HAP-1 (cell line): ENCODE measurements around the gene HAND1.
"Not testable (repeated sequence)": the region's sequence is repeated elsewhere in the genome, so short reads cannot be mapped to it uniquely, and the experiment has no call there.

Experiments used
- DNase-seq, 2 experiments: peaks; one replicate each; pipeline ENCODE4 v3.0.0-alpha.2; 2016 to 2020; ENCODE audit warnings: low spot score in 2 of 2
- H3K27me3 ChIP-seq: fragments of 250-450 bp; sonication (Bioruptor Pico); 2 replicates; pipeline ENCODE4 v1.5.1; 2020; ENCODE audit warnings: low read depth, mild to moderate bottlenecking, moderate library complexity
- H3K36me3 ChIP-seq: fragments of 250-450 bp; sonication (Bioruptor Pico); replicated peaks from 2 replicates; pipeline ENCODE4 v1.5.1; 2020; ENCODE audit warnings: mild to moderate bottlenecking
- H3K4me1 ChIP-seq: fragments of 250-450 bp; sonication (Bioruptor Pico); 2 replicates; pipeline ENCODE4 v1.5.1; 2020; ENCODE audit warnings: mild to moderate bottlenecking
- H3K4me3 ChIP-seq: fragments of 250-450 bp; sonication (Bioruptor Pico); 2 replicates; pipeline ENCODE4 v1.5.1; 2020; ENCODE audit warnings: mild to moderate bottlenecking, moderate library complexity
- H3K9me3 ChIP-seq: fragments of 250-450 bp; sonication (Bioruptor Pico); 2 replicates; pipeline ENCODE4 v1.5.1; 2020; ENCODE audit warnings: mild to moderate bottlenecking, moderate library complexity
- in situ Hi-C: fragments of 300-500 bp; cut with MboI; formaldehyde crosslinking; loops from 3 replicates; pipeline ENCODE4 v1.14.3; 2020; ENCODE audit warnings: low sequenced_read_pairs, inconsistent platforms, mixed read lengths

Gene HAND1

GRCh38 chr5:154515488-154515887 lies 37.5 kb upstream of the HAND1 start:
- in situ Hi-C loops, H3K36me3 ChIP-seq, H3K9me3 ChIP-seq, DNase-seq, H3K4me3 ChIP-seq, H3K4me1 ChIP-seq: not testable (repeated sequence)
- peaks cover 14% of the 10 kb centered on the region for H3K27me3 ChIP-seq

GRCh38 chr5:154514331-154514730 lies 36.3 kb upstream of the HAND1 start:
- no peaks in the 10 kb centered on the region for H3K4me1 ChIP-seq
- no peak for DNase-seq
- in situ Hi-C loops, result no loop called here
- H3K36me3 ChIP-seq, result no peaks in the 10 kb centered on the region
- H3K4me3 ChIP-seq, result no peak overlapping the region
- H3K27me3 ChIP-seq, result peaks cover 9% of the 10 kb centered on the region; the same call in 1 of the 2 replicates
- H3K9me3 ChIP-seq, result no peaks in the 10 kb centered on the region

- in situ Hi-C loops, result no loop called here
- no peaks in the 10 kb centered on the region for H3K9me3 ChIP-seq
- no peaks in the 10 kb centered on the region for H3K4me1 ChIP-seq
- no peaks in the 10 kb centered on the region for H3K36me3 ChIP-seq
- H3K27me3 ChIP-seq, result peaks cover 9% of the 10 kb centered on the region; the same call in 1 of the 2 replicates
- DNase-seq, result no peak
- H3K4me3 ChIP-seq, result no peak overlapping the region
Observed at GRCh38 chr5:154513669-154514084, 35.6 kb upstream of the HAND1 start.

GRCh38 chr5:154511984-154512383 lies 34.0 kb upstream of the HAND1 start:
- peaks cover 7% of the 10 kb centered on the region; the same call in 1 of the 2 replicates for H3K27me3 ChIP-seq

GRCh38 chr5:154509784-154510555 lies 31.9 kb upstream of the HAND1 start:
- no peak for DNase-seq
- Histone ChIP-seq H3K4me1 (no peaks in the 10 kb centered on the region), H3K36me3 (no peaks in the 10 kb centered on the region), H3K27me3 (peaks cover 7% of the 10 kb centered on the region; the same call in 1 of the 2 replicates), H3K4me3 (no peak overlapping the region), H3K9me3 (no peaks in the 10 kb centered on the region)
- in situ Hi-C loops, result no loop called here

More at GRCh38 chr5:154511984-154512383, 34.0 kb upstream of the HAND1 start:
- Histone ChIP-seq H3K36me3 (no peaks in the 10 kb centered on the region), H3K4me3 (no peak overlapping the region), H3K4me1 (no peaks in the 10 kb centered on the region), H3K9me3 (no peaks in the 10 kb centered on the region)
- no peak for DNase-seq
- in situ Hi-C loops, result no loop called here

- no peaks in the 10 kb centered on the region for H3K9me3 ChIP-seq
- no peaks in the 10 kb centered on the region for H3K4me1 ChIP-seq
- in situ Hi-C loops, result no loop called here
- no peak overlapping the region for H3K4me3 ChIP-seq
- DNase-seq, result no peak
- H3K27me3 ChIP-seq, result no peaks in the 10 kb centered on the region; the same call in 1 of the 2 replicates
- H3K36me3 ChIP-seq, result no peaks in the 10 kb centered on the region
Observed at GRCh38 chr5:154508114-154508513, 30.1 kb upstream of the HAND1 start.

- Histone ChIP-seq H3K27me3 (peaks cover 6% of the 10 kb centered on the region), H3K4me3 (no peak overlapping the region), H3K9me3 (no peaks in the 10 kb centered on the region), H3K4me1 (no peaks in the 10 kb centered on the region), H3K36me3 (no peaks in the 10 kb centered on the region)
- in situ Hi-C loops, result no loop called here
- DNase-seq, result no peak
Observed at GRCh38 chr5:154506716-154507080, 28.7 kb upstream of the HAND1 start.

- no peaks in the 10 kb centered on the region for H3K4me1 ChIP-seq
- H3K9me3 ChIP-seq, result no peaks in the 10 kb centered on the region
- in situ Hi-C loops, result no loop called here
- peaks cover 8% of the 10 kb centered on the region for H3K27me3 ChIP-seq
- no peaks in the 10 kb centered on the region for H3K36me3 ChIP-seq
- H3K4me3 ChIP-seq, result no peak overlapping the region
- no peak for DNase-seq
Observed at GRCh38 chr5:154506049-154506715, 28.2 kb upstream of the HAND1 start.

- Histone ChIP-seq H3K27me3 (peaks cover 9% of the 10 kb centered on the region), H3K9me3 (no peaks in the 10 kb centered on the region), H3K4me1 (no peaks in the 10 kb centered on the region), H3K36me3 (no peaks in the 10 kb centered on the region), H3K4me3 (no peak overlapping the region)
- no peak for DNase-seq
- in situ Hi-C loops, result no loop called here
Observed at GRCh38 chr5:154505567-154505966, 27.5 kb upstream of the HAND1 start.

- no peak for DNase-seq
- H3K27me3 ChIP-seq, result peaks cover 9% of the 10 kb centered on the region
- H3K4me3 ChIP-seq, result no peak overlapping the region
Observed at GRCh38 chr5:154503698-154504039, 25.6 kb upstream of the HAND1 start.

GRCh38 chr5:154502180-154502579 lies 24.2 kb upstream of the HAND1 start:
- H3K9me3 ChIP-seq, result no peaks in the 10 kb centered on the region
- in situ Hi-C loops, result no loop called here
- no peaks in the 10 kb centered on the region for H3K4me1 ChIP-seq

More at GRCh38 chr5:154503698-154504039, 25.6 kb upstream of the HAND1 start:
- in situ Hi-C loops, result no loop called here
- Histone ChIP-seq H3K9me3 (no peaks in the 10 kb centered on the region), H3K4me1 (no peaks in the 10 kb centered on the region), H3K36me3 (no peaks in the 10 kb centered on the region)

GRCh38 chr5:154501566-154501965 lies 23.5 kb upstream of the HAND1 start:
- H3K9me3 ChIP-seq, result no peaks in the 10 kb centered on the region
- in situ Hi-C loops, result no loop called here
- H3K4me1 ChIP-seq, result no peaks in the 10 kb centered on the region
- no peak overlapping the region for H3K4me3 ChIP-seq
- H3K36me3 ChIP-seq, result no peaks in the 10 kb centered on the region
- peaks cover 18% of the 10 kb centered on the region for H3K27me3 ChIP-seq
- DNase-seq, result no peak

More at GRCh38 chr5:154502180-154502579, 24.2 kb upstream of the HAND1 start:
- Histone ChIP-seq H3K36me3 (no peaks in the 10 kb centered on the region), H3K4me3 (no peak overlapping the region), H3K27me3 (peaks cover 13% of the 10 kb centered on the region)
- DNase-seq, result no peak

GRCh38 chr5:154498994-154499393 lies 21.0 kb upstream of the HAND1 start:
- Histone ChIP-seq H3K4me3 (no peak overlapping the region), H3K27me3 (peaks cover 43% of the 10 kb centered on the region), H3K36me3 (no peaks in the 10 kb centered on the region), H3K4me1 (no peaks in the 10 kb centered on the region), H3K9me3 (no peaks in the 10 kb centered on the region)
- in situ Hi-C loops, result no loop called here
- no peak for DNase-seq

- H3K36me3 ChIP-seq, result no peaks in the 10 kb centered on the region
- in situ Hi-C loops, result no loop called here
- H3K4me3 ChIP-seq, result no peak overlapping the region
- H3K9me3 ChIP-seq, result no peaks in the 10 kb centered on the region
- H3K4me1 ChIP-seq, result no peaks in the 10 kb centered on the region
- peaks cover 47% of the 10 kb centered on the region for H3K27me3 ChIP-seq
- DNase-seq, result no peak
Observed at GRCh38 chr5:154498591-154498990, 20.6 kb upstream of the HAND1 start.
